Stomach (tissue), 9 donors: Measurements from ENCODE around the gene SNX20. TPM values are rescaled to one million over a fixed set of nuclear protein-coding genes. Genes with fewer than 3 reads are reported as not detected.

Experiments used
- DNase-seq, 2 donors: peaks; one replicate each; pipeline versions ENCODE4 v3.0.0 to v3.0.0-alpha.2; 2013 to 2019
- H3K27ac ChIP-seq, 5 donors: fragments of 200-600 bp in 4 of 5; sonication (generic) in 4 of 5; one replicate each; pipeline ENCODE4 v1.5.1; 2013 to 2019; ENCODE audit warnings: mild to moderate bottlenecking in 1 of 5, moderate library complexity in 1 of 5
- H3K27me3 ChIP-seq, 3 donors: fragments of 200-600 bp; sonication (generic); one replicate each; pipeline ENCODE4 v1.5.1; 2017 to 2019; ENCODE audit warnings: mixed run types in 1 of 3
- H3K36me3 ChIP-seq, 4 donors: fragments of 200-600 bp; sonication (generic); 1 replicate in 3 of 4; 2 replicates in 1 of 4; pipeline ENCODE4 v1.5.1; 2016 to 2019
- H3K4me1 ChIP-seq, 4 donors: fragments of 200-600 bp; sonication (generic); one replicate each; pipeline ENCODE4 v1.5.1; 2016 to 2019
- H3K4me3 ChIP-seq, 4 donors: fragments of 200-600 bp; sonication (generic) in 3 of 4; one replicate each; pipeline ENCODE4 v1.5.1; 2016 to 2019; ENCODE audit warnings: mild to moderate bottlenecking in 1 of 4
- H3K9me3 ChIP-seq, 4 donors: fragments of 200-600 bp; sonication (generic); one replicate each; pipeline ENCODE4 v1.5.1; 2016 to 2019
- EP300 ChIP-seq: sonication (generic); formaldehyde crosslinking; IDR thresholded peaks from one replicate; pipeline ENCODE4 v1.6.1; 2017; ENCODE audit warnings: antibody characterized with exemption
- POLR2A ChIP-seq, 4 donors: fragments of 450-650 bp; IDR thresholded peaks; one replicate each; pipeline ENCODE4 v1.6.1; 2016; ENCODE audit warnings: antibody characterized with exemption in 4 of 4, control low read depth in 2 of 4, mild to moderate bottlenecking in 1 of 4, moderate library complexity in 1 of 4
- POLR2AphosphoS5 ChIP-seq, 3 donors: sonication (generic); formaldehyde crosslinking; IDR thresholded peaks; one replicate each; pipeline ENCODE4 v1.6.1; 2016; ENCODE audit warnings: antibody characterized with exemption in 3 of 3
- WGBS, 5 donors: extraction: QIAGEN DNeasy Blood & Tissue Kit in 3 of 5; methylation state at CpG; one replicate each; pipeline versions ENCODE4 v1.1.5 to v1.1.7; 2013 to 2018; 5-methylcytosine and 5-hydroxymethylcytosine counted together
- intact Hi-C: fragments of 100-400 bp; cut with DNase I; formaldehyde crosslinking; loops from one replicate; pipeline ENCODE4 v1.15.1; 2023; ENCODE audit warnings: low total_unique reads
- polyA plus RNA-seq, 3 donors: library from polyadenylated mRNA; stranded (reverse); fragments of 200-250 nt; gene quantifications; one replicate each; pipeline ENCODE4 v1.2.3, GENCODE V29; 2013
- total RNA-seq, 5 donors: library from RNA; depleted of rRNA; stranded (reverse); fragments of >200 nt; gene quantifications; one replicate each; pipeline versions ENCODE4 v1.1.0 to v1.2.3, GENCODE V29; 2014 to 2016
- TF ChIP-seq, protein P1 (sequence below), 7 experiments: fragments of 450-650 bp in 4 of 7; fragments of 200-600 bp in 3 of 7; sonication (generic) in 3 of 7; IDR thresholded peaks; one replicate each; pipeline ENCODE4 v1.5.1; 2016 to 2019; ENCODE audit warnings: antibody characterized with exemption in 7 of 7, control low read depth in 2 of 7, mild to moderate bottlenecking in 1 of 7
- donor health status: healthy with polysubstance abuse.
- donor health status: Bipolar disorder and iron deficiency.
- donor health status: healthy.

The SNX20 gene
- total and polyA plus RNA-seq, 8 donors: 0.29 to 7.4 (median 1.1) TPM; not detected in 1

DNA sequence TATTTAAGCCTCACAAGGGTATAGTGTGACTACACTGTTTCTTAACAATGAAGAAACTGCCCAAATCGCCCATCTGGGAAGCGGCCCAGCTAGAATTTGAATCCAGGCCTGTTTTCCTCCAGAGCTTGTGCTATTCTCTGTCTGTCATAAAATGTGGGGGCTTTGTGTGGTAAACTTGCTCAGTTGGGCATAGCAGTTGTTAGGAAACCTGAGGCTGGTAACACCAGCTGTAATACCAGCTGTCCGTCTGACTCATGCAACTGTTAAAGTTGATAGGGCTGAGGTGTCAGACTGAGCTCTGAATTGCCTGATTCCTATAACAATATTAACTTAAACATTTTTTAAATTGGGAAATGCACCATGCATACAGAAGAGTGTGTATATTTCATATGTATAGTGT, 21.6 kb upstream of the SNX20 start:
- intact Hi-C loops: no loop called here
- Histone ChIP-seq H3K4me3 (no peak overlapping the region), H3K27ac (no peak overlapping the region), H3K9me3 (peaks cover 6 to 23% (median 16%) of the 10 kb centered on the region in 4 donors), H3K36me3 (no peaks in the 10 kb centered on the region), H3K27me3 (no peaks in the 10 kb centered on the region), H3K4me1 (peaks cover under 1 to 18% (median 10%) of the 10 kb centered on the region in 4 donors)
- no peak for TF ChIP-seq EP300
- no peak for TF ChIP-seq POLR2AphosphoS5 (IDR thresholded peaks at IDR 0.05)
- TF ChIP-seq, protein P1, sequence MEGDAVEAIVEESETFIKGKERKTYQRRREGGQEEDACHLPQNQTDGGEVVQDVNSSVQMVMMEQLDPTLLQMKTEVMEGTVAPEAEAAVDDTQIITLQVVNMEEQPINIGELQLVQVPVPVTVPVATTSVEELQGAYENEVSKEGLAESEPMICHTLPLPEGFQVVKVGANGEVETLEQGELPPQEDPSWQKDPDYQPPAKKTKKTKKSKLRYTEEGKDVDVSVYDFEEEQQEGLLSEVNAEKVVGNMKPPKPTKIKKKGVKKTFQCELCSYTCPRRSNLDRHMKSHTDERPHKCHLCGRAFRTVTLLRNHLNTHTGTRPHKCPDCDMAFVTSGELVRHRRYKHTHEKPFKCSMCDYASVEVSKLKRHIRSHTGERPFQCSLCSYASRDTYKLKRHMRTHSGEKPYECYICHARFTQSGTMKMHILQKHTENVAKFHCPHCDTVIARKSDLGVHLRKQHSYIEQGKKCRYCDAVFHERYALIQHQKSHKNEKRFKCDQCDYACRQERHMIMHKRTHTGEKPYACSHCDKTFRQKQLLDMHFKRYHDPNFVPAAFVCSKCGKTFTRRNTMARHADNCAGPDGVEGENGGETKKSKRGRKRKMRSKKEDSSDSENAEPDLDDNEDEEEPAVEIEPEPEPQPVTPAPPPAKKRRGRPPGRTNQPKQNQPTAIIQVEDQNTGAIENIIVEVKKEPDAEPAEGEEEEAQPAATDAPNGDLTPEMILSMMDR (IDR thresholded peaks at IDR 0.05): no peak
- TF ChIP-seq POLR2A (IDR thresholded peaks at IDR 0.05): no peak
- 76 to 100% (median 91%) methylated on average over 3 of the region's 3 CpGs for WGBS, 5 donors
- no peak for DNase-seq

DNA sequence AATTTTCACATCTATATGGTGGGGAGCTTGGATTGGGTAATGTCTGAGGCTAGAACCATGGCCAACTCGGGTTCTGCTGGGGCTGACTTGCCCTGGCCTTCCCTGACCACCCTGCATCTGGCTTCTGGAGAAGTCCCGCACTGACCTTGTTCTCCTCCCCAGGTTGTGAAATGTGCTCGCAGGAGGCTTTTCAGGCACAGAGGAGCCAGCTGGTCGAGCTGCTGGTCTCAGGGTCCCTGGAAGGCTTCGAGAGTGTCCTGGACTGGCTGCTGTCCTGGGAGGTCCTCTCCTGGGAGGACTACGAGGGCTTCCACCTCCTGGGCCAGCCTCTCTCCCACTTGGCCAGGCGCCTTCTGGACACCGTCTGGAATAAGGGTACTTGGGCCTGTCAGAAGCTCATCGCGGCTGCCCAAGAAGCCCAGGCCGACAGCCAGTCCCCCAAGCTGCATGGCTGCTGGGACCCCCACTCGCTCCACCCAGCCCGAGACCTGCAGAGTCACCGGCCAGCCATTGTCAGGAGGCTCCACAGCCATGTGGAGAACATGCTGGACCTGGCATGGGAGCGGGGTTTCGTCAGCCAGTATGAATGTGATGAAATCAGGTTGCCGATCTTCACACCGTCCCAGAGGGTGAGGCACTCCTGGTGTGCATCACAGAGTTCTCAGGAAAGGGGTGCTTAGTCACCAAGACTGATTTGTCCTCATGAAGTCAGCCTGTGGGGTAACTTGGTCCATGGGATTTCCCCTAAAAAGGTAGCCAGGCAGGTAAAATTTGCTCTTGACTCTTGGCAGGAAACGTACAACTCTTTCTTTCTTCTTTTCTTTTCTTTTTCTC, 18.4 kb upstream of the SNX20 start:
- 84 to 90% (median 87%) methylated on average over 15 to 19 of the region's 19 CpGs for WGBS, 5 donors
- Histone ChIP-seq H3K9me3 (peaks cover 5 to 14% (median 12%) of the 10 kb centered on the region in 4 donors), H3K36me3 (no peaks in the 10 kb centered on the region), H3K4me1 (peaks cover 16 to 46% (median 31%) of the 10 kb centered on the region in 4 donors), H3K27ac (no peak overlapping the region), H3K27me3 (no peaks in the 10 kb centered on the region), H3K4me3 (no peak overlapping the region)
- intact Hi-C loops: no loop called here
- DNase-seq: no peak
- no peak for TF ChIP-seq POLR2AphosphoS5 (IDR thresholded peaks at IDR 0.05)

DNA sequence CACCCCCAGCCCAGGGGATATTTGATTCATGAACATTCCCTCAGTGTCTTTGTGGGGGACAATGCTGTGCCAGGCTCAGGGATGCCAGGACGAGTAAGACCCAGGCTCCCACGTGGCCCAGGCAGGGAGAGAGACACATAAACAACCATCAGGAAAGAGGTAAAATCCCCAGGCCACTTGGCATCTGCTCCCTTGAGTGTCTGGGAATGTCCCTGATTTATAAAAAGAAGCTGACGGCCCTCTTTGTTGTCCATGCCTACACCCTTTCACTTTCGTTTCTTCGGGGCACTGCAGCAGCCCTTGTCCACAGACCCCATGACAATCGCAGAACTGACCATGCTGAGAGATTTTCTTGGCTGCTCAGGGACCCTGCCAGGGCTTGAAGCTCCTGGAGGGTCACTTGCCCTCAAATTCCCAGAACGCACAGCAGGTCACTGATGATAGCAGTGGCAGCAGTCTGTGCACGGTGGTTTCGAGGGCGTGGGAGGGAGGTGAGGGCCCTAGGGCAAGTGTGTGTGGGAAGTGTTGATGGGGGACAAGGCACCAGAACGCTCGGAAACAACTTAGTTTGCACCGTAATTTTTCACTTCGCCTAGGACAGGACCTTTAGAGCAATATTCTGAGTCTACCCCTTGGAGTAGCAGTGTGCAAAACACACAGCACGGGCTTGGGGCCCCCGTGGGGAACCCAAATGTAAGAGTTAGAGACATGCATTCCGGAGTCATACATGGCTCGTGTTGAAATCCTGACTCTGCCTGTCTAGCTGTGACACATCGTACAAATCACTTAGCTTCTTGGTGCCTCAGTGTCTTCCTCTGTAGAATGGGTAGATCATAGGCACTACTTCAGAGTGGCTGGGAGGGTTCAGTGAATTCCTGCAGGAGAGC, 17.0 kb upstream of the SNX20 start:
- peak overlapping the region; percentile 33 to 50 (median 42) for H3K4me3 ChIP-seq
- H3K27ac ChIP-seq: peak overlapping the region in 4 of 5 donors; percentile 52 to 75 (median 72)
- no peaks in the 10 kb centered on the region for H3K36me3 ChIP-seq
- 34 to 49% (median 42%) methylated on average over 19 of the region's 19 CpGs for WGBS, 5 donors
- intact Hi-C loops: no loop called here
- H3K27me3 ChIP-seq: no peaks in the 10 kb centered on the region
- peaks cover 22 to 57% (median 39%) of the 10 kb centered on the region in 4 donors for H3K4me1 ChIP-seq
- peaks cover 0 to under 1% (median under 1%) of the 10 kb centered on the region in 4 donors for H3K9me3 ChIP-seq
- DNase-seq: peak; percentile 40 to 67
- no peak for TF ChIP-seq POLR2A (IDR thresholded peaks at IDR 0.05)
- TF ChIP-seq EP300: no peak
- TF ChIP-seq POLR2AphosphoS5 (IDR thresholded peaks at IDR 0.05): no peak

DNA sequence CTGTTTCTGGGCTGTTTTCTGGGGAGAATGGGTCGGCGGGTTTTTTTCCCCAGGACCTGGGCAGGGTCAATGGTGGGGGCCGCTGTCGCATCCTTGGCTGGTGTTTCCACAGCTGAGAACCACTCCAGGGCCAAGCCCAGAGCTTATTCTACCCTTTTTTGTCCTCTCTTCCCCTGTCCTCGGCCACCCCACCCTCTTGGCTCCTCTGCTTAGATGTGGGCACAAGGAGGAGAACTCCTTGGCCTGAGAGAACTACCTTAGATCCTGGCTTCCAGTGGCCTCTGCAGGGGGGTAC, 16.3 kb upstream of the SNX20 start:
- TF ChIP-seq, protein P1 (IDR thresholded peaks at IDR 0.05): no peak
- TF ChIP-seq EP300: no peak
- TF ChIP-seq POLR2A (IDR thresholded peaks at IDR 0.05): no peak
- TF ChIP-seq POLR2AphosphoS5 (IDR thresholded peaks at IDR 0.05): no peak
- DNase-seq: no peak
- no peaks in the 10 kb centered on the region for H3K36me3 ChIP-seq
- no peaks in the 10 kb centered on the region for H3K9me3 ChIP-seq
- peak overlapping the region in 4 of 5 donors; percentile 52 to 75 (median 72) for H3K27ac ChIP-seq
- intact Hi-C loops: no loop called here
- H3K4me3 ChIP-seq: peak overlapping the region in 3 of 4 donors; percentile 33 to 47 (median 38)
- WGBS, 5 donors: 95 to 100% (median 96%) methylated on average over 3 to 5 of the region's 5 CpGs
- H3K4me1 ChIP-seq: peaks cover 22 to 59% (median 39%) of the 10 kb centered on the region in 4 donors
- H3K27me3 ChIP-seq: no peaks in the 10 kb centered on the region
